Stimulated activated CD8-positive, alpha-beta memory T cell treated with anti-CD3 and anti-CD28 coated beads, Interleukin-12 subunit alpha, Interleukin-12 subunit beta, amount 100 ng/mL, for 4 hours (primary cell): ENCODE measurements around the gene RNF43.
A peak's percentile ranks its signal among the peaks of the same experiment; 100 is the strongest.

Experiments
- DNase-seq: peaks from one replicate; pipeline ENCODE4 v3.0.0-alpha.2; 2020; ENCODE audit warnings: low read depth

Gene RNF43

DNA sequence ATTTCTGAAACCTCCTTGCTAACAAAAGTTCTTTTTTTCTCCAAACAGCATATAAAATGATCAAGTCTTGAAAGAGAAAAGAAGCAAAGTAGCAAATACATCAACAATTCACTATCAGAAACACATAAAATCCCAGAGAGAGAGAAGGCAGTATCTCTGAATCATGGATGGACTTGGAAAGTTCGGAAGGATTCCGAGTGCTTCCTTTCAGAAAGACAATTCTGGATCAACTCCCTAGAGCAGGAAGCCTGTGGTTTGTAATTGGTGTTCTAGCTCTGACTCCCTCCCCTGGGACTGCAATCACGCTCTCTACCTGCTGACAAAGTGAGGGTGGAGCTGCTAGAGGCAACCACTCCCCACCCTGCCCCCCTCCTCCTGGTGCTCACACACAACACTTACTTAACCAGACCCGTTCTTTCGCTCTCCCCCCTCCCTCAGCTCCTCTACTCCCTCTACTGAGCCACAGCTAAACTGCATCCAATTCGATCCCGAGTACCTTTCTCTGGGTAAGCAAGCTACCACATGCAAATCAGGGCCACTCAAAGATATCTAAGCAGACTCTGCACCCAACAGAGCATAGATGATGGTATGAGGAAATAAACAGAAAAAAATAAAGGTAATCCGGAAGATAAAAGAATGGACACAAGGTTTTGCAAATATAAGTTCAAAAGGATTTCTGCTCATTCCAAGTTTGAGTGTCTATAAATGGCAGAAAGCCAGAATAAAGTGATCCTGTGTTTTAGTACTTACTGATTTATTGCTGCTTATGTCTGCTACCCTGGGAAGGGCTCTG, at the start of gene RNF43:
TSS of gene RNF43 (minus strand) at position 235 of the 793 bp plus-strand sequence. CDS start 1,957 bp downstream, outside the sequence.
- peak; percentile 71 for DNase-seq

DNA sequence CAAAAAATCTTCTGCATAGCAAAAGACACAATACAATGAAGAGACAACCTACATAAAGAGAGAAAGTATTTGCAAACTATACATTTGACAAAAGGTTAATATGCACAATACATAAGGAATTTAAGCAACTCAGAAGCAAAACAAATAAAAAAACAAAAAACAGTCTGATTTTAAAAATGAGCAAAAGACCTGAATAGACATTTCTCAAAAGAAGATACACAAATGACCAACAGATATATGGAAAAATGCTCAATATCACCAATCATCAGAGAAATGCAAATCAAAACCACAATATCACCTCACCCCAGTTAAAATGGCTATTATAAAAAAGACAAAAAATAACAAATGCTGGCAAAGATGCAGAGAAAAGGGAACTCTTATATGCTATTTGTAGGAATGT, 38.2 kb upstream of the RNF43 start:
- no peak for DNase-seq

GRCh38 chr17:58452738-58453137, 35.4 kb upstream of the RNF43 start:
- DNase-seq: no peak

DNA sequence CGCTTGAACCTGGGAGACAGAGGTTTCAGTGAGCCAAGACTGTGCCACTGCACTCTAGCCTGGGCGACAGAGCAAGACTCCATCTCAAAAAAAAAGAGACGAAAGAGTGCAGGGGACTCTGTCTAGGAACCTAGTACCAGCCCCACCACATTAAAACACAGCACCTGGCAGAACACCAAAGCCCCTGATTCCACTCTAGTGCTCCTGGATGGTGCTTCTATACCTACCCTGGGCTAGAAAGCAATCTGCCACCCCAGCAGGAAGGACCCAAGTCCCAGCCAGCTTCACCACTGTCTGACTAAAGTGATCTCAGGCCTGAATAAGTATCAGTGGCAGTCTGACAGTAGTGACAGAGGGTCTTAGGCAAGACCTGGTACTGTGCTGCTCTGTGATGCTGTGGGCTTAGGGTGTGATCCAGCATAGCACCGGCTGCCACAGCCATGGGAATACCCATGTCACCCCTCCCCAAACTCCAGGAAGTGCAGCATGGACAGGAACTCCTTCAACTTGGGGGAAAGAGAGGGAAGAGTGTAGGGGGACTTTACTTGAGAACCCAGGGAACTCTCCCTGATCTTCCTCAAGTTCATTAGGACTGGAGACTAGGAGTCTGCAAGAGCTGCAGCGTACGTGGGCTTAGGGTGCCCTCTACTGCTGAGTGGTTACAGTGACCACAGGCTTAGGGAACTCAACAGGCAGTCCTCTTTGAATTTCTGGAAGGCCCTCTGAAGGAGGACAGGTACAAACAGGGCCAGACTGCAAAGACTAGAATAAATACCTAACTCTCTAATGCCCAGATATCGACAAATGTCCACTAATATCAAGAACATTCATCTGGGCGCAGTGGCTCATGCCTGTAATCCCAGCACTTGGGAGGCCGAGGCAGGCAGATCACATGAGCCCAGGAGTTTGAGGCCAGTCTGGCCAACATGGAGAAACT, 30.0 kb upstream of the RNF43 start:
- peak; percentile 13 for DNase-seq

GRCh38 chr17:58446086-58446485, 28.8 kb upstream of the RNF43 start:
- no peak for DNase-seq

- DNase-seq: no peak
Measured at GRCh38 chr17:58436805-58437239, 19.5 kb upstream of the RNF43 start.

- DNase-seq: no peak
Measured at GRCh38 chr17:58436245-58436644, 18.9 kb upstream of the RNF43 start.

DNA sequence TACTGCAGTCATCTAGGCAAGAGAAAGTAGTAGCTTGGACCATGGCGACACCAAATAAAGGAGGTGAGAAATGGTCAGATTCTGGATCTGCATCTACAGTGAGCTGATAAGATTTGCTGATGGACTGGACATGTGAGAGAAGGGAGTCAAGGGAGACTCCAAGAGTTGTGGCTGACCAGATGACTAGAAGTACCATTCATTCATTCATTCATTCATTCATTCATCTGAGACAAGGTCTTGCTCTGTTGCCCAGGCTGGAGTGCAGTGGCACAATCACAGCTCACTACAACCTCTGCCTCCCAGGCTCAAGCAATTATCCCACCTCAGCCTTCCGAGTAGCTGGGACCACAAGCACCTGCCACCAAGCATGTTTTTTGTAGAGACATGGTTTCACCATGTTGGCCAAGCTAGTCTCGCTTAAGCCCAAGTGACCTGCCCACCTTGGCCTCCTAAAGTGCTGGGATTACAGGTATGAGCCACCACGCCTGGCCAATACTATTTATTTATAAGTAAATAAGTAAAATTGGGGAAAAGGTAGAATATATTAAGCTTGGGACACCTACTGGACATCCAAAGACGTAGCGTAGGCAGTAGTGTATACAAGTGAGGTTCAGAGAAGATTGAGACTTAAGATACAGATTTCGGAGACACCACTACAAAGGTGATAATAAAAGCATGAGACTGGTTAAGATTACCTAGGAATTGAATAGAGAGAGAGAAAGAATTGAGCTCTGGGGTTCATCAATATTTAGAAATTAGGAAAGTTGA, 15.7 kb upstream of the RNF43 start:
- DNase-seq: no peak

DNA sequence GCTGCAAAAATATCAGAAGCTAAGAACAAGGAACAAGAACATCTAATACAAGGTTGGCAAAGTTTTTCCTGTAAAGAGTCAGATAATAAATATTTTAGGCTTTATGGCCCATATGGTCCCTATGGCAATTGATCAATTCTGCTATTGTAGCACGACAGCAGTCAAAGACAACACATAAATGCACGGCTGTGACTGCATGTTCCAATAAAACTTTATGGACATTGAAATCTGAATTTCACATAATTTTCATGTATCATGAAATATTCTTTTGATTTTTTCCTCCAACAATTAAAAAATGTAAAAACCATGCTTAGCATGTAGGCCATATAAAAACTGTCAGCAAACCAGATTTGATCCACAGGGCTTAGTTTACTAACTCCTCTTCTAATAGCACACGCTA, 10.5 kb upstream of the RNF43 start:
- no peak for DNase-seq

DNA sequence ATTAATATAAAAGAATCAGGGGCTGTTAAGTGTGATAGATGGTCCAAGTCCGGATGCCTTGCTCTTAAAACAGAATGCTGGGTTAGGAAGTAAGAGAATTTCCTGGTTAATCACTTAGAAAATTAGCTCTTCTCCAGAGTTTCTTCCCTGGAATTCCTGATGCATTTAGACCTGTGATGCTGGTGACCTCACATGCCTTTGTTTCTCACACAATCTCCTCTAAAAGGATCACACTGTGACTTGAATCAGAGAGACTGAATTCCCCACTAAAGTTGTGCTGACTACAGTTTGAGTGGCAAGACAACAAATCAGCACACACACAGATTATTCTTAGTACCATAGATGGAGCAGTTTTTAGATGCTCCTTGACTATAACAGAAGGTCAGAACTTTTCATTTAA, 4.4 kb upstream of the RNF43 start:
- no peak for DNase-seq

GRCh38 chr17:58420827-58421226, 3.5 kb upstream of the RNF43 start:
- no peak for DNase-seq

GRCh38 chr17:58416937-58417299, 416 bp downstream of the RNF43 start:
- no peak for DNase-seq

DNA sequence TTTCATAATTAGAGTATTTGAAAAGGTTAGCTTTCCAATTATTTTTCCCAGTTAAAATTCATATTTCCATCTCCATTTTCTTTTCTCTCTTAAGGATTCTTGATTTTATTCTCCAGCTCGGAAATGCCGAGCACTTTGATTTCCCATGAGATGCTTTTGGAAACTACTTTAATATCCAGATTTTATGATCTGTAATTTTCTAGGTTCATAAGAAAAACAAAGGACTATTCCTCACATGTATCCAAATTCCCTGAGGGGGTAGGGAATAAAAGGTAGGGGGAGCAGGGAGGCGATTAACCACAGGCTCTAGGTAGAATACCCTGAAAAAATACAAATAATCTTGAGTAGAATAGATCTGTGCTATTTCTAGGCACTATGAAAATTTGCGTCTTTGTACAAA, 938 bp downstream of the RNF43 start:
- no peak for DNase-seq

DNA sequence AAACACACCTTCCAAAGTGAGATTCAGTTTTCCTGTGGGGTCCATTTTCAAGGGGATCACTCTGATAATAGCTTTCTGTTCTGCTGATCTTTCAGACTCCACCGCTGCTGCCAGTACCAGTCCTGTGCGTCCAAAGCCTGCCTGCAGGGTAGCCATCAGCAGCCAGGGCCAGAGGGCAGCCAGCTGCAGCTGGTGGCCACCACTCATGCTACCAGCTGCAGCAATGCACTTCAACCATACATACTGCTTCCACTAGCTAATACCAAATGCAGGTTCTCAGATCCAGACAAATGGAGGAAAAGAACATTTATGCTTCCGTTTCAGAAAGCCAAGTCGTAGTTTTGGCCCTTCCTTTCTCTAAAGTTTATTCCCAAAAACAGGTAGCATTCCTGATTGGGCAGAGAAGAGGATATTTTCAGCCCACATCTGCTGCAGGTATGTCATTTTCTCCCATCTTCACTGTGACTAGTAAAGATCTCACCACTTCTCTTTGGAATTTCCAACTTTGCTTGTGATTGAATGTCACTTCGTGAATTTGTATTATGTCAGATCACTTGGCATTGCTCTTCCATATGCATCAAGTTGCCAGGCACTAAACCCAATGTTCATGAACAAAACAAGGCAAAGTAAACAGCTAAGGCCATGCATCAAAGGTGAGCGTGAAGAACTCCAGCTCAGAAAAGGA, 1.8 kb downstream of the RNF43 start:
- DNase-seq: no peak

DNA sequence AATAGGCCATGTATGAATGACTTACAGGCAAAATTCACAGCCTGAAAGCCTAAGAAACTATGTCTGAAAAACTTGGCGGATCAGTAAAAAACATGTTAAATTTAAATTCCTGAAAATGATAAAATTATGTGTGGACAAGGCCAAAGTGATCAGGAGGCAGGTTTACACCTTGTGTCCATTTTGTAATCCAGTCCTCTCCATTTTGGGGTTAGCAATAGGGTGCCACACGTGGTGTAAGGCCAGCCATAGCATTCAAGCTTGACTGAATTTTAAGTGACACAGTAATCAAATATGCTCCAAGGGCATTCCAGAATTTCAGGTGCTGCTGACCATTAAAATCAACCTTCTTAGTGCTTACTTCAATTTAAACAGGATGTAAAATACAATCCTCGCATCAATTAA, 2.7 kb downstream of the RNF43 start:
- no peak for DNase-seq

GRCh38 chr17:58413684-58414083, 3.6 kb downstream of the RNF43 start:
- no peak for DNase-seq

GRCh38 chr17:58412961-58413586, 4.3 kb downstream of the RNF43 start:
- DNase-seq: no peak

- no peak for DNase-seq
Measured at GRCh38 chr17:58412064-58412703, 5.2 kb downstream of the RNF43 start.

GRCh38 chr17:58411408-58411894, 5.9 kb downstream of the RNF43 start:
- DNase-seq: no peak

- no peak for DNase-seq
Measured at GRCh38 chr17:58410714-58411407, 6.5 kb downstream of the RNF43 start.
